Esophagus squamous epithelium (tissue), 5 donors: ENCODE measurements around the gene CRYBG2. TPM values are rescaled to one million over a fixed set of nuclear protein-coding genes. Genes with fewer than 3 reads are reported as not detected.

Source experiments
- DNase-seq: peaks from one replicate; lab custom pipeline; 2025; lab: John Stamatoyannopoulos, UW
- H3K27ac ChIP-seq, 4 donors: fragments of 200-600 bp; sonication (generic); one replicate each; pipeline ENCODE4 v1.5.1; 2016 to 2019; ENCODE audit warnings: mild to moderate bottlenecking in 1 of 4
- H3K27me3 ChIP-seq, 4 donors: fragments of 200-600 bp; sonication (generic); 1 replicate in 3 of 4; 2 replicates in 1 of 4; pipeline versions ENCODE4 v1.5.1 to v1.6.0; 2017 to 2021; ENCODE audit warnings: antibody characterized with exemption in 1 of 4
- H3K36me3 ChIP-seq, 3 donors: fragments of 200-600 bp; sonication (generic); one replicate each; pipeline ENCODE4 v1.5.1; 2016 to 2019
- H3K4me1 ChIP-seq, 3 donors: fragments of 200-600 bp; sonication (generic); one replicate each; pipeline ENCODE4 v1.5.1; 2017 to 2019
- H3K4me3 ChIP-seq, 4 donors: fragments of 200-600 bp; sonication (generic); 1 replicate in 3 of 4; 2 replicates in 1 of 4; pipeline ENCODE4 v1.5.1; 2016 to 2019; ENCODE audit warnings: mild to moderate bottlenecking in 2 of 4, moderate library complexity in 1 of 4
- H3K9me3 ChIP-seq, 3 donors: fragments of 200-600 bp; sonication (generic); one replicate each; pipeline ENCODE4 v1.5.1; 2016 to 2019
- CTCF ChIP-seq, 6 experiments: fragments of 450-650 bp in 4 of 6; fragments of 200-600 bp in 2 of 6; sonication (generic) in 2 of 6; IDR thresholded peaks; one replicate each; pipeline ENCODE4 v1.5.1; 2016 to 2019; ENCODE audit warnings: antibody characterized with exemption in 6 of 6, mild to moderate bottlenecking in 4 of 6, moderate library complexity in 4 of 6
- POLR2A ChIP-seq, 4 donors: fragments of 450-650 bp; IDR thresholded peaks; one replicate each; pipeline ENCODE4 v1.6.1; 2017; ENCODE audit warnings: antibody characterized with exemption in 4 of 4, mild to moderate bottlenecking in 4 of 4, moderate library complexity in 3 of 4
- WGBS, 2 donors: methylation state at CpG; one replicate each; pipeline ENCODE4 v1.1.5; 2018; 5-methylcytosine and 5-hydroxymethylcytosine counted together
- intact Hi-C: fragments of 100-400 bp; cut with DNase I; formaldehyde crosslinking; loops from one replicate; pipeline ENCODE4 v1.15.0; 2022
- total RNA-seq, 4 donors: library from RNA; depleted of rRNA; stranded (reverse); fragments of >200 nt; gene quantifications; one replicate each; pipeline ENCODE4 v1.1.0, GENCODE V29; 2016
- donor health status: DM: yes; HTN: yes; CAD: no.

Gene CRYBG2
- total RNA-seq, 4 donors from 2014 or later, result 35.8 to 305 (median 122) TPM

GRCh38 chr1:26277261-26277661 is 76.7 kb downstream of the CRYBG2 start:
- intact Hi-C loops, result no loop called here
- Histone ChIP-seq H3K27ac (peak overlapping the region; percentile 99 to 100 (median 99)), H3K4me1 (peaks cover 55 to 77% (median 63%) of the 10 kb centered on the region in 3 donors), H3K4me3 (no peak overlapping the region), H3K36me3 (peaks cover 0 to 25% (median 0%) of the 10 kb centered on the region in 3 donors), H3K27me3 (no peaks in the 10 kb centered on the region), H3K9me3 (no peaks in the 10 kb centered on the region)
- TF ChIP-seq CTCF (IDR thresholded peaks at IDR 0.05) (no peak), POLR2A (IDR thresholded peaks at IDR 0.05) (no peak)
- 42 to 60% methylated on average over 1 to 3 of the region's 3 CpGs for WGBS, 2 donors
- DNase-seq, result no peak

GRCh38 chr1:26276432-26276838 is 77.5 kb downstream of the CRYBG2 start:
- no peak for DNase-seq
- WGBS, 2 donors, result 0% methylated on average over 2 of the region's 2 CpGs; no CpG with 5 or more reads in 1 of the 2 donors
- TF ChIP-seq POLR2A (IDR thresholded peaks at IDR 0.05), result peak in 1 of 4 donors; percentile 26
- TF ChIP-seq CTCF (IDR thresholded peaks at IDR 0.05), result no peak
- Histone ChIP-seq H3K27me3 (no peaks in the 10 kb centered on the region), H3K4me3 (no peak overlapping the region), H3K27ac (peak overlapping the region; percentile 99 to 100 (median 99)), H3K4me1 (peaks cover 55 to 68% (median 56%) of the 10 kb centered on the region in 3 donors), H3K9me3 (no peaks in the 10 kb centered on the region), H3K36me3 (peaks cover 0 to 25% (median 0%) of the 10 kb centered on the region in 3 donors)
- intact Hi-C loops, result no loop called here

GRCh38 chr1:26275580-26276431 is 78.1 kb downstream of the CRYBG2 start:
- H3K9me3 ChIP-seq, result no peaks in the 10 kb centered on the region
- 0 to 17% methylated on average over 2 to 3 of the region's 3 CpGs for WGBS, 2 donors
- H3K36me3 ChIP-seq, result peaks cover 0 to 25% (median 3%) of the 10 kb centered on the region in 3 donors
- peak; percentile 76 to 95 (median 88) for TF ChIP-seq CTCF (IDR thresholded peaks at IDR 0.05)
- TF ChIP-seq POLR2A (IDR thresholded peaks at IDR 0.05), result no peak
- H3K27ac ChIP-seq, result peak overlapping the region; percentile 99 to 100 (median 99)
- no peak for DNase-seq
- intact Hi-C loops, result no loop called here
- no peak overlapping the region for H3K4me3 ChIP-seq
- H3K27me3 ChIP-seq, result no peaks in the 10 kb centered on the region
- H3K4me1 ChIP-seq, result peaks cover 49 to 62% (median 50%) of the 10 kb centered on the region in 3 donors

GRCh38 chr1:26274801-26275425 is 79.0 kb downstream of the CRYBG2 start:
- H3K27ac ChIP-seq, result peak overlapping the region; percentile 99 to 100 (median 99)
- H3K4me3 ChIP-seq, result no peak overlapping the region
- TF ChIP-seq POLR2A (IDR thresholded peaks at IDR 0.05) (no peak), CTCF (IDR thresholded peaks at IDR 0.05) (no peak)
- peaks cover 0 to 32% (median 7%) of the 10 kb centered on the region in 3 donors for H3K36me3 ChIP-seq
- H3K4me1 ChIP-seq, result peaks cover 44 to 56% (median 47%) of the 10 kb centered on the region in 3 donors
- DNase-seq, result no peak
- 34 to 54% methylated on average over 9 to 11 of the region's 11 CpGs for WGBS, 2 donors
- H3K27me3 ChIP-seq, result no peaks in the 10 kb centered on the region
- H3K9me3 ChIP-seq, result no peaks in the 10 kb centered on the region
- intact Hi-C loops, result no loop called here

Other genes starting within 250 kb of the CRYBG2 start
- 10 to 100 TPM in 2 of 4 donors, 1 to 10 TPM in 2; 5.6 to 14.0 (median 8.3) TPM for gene PDIK1L, start 242.3 kb downstream of the CRYBG2 start, total RNA-seq
- 1 to 10 TPM in 2 of 4 donors, under 1 TPM in 2; 0.23 to 5.1 (median 2.0) TPM for gene FAM110D, start 195.1 kb downstream of the CRYBG2 start, total RNA-seq
- not detected for gene C1orf232, start 185.2 kb downstream of the CRYBG2 start, total RNA-seq
- gene ZNF593, start 184.2 kb downstream of the CRYBG2 start, total RNA-seq, result 10 to 100 TPM; 19.2 to 45.6 (median 24.7) TPM
- not detected for gene ZNF593OS, start 182.3 kb downstream of the CRYBG2 start, total RNA-seq
- gene CNKSR1, start 176.6 kb downstream of the CRYBG2 start, total RNA-seq, result 10 to 100 TPM; 17.8 to 43.3 (median 25.9) TPM
- gene CATSPER4, start 163.5 kb downstream of the CRYBG2 start, total RNA-seq, result not detected
- 10 to 100 TPM in 3 of 4 donors, 1 to 10 TPM in 1; 7.5 to 14.7 (median 12.5) TPM for gene CEP85, start 119.9 kb downstream of the CRYBG2 start, total RNA-seq
- gene SH3BGRL3, start 74.0 kb downstream of the CRYBG2 start, total RNA-seq, result 100 to 1,000 TPM in 2 of 4 donors, 10 to 100 TPM in 2; 76.9 to 163 (median 106) TPM
- gene UBXN11, start 47.5 kb downstream of the CRYBG2 start, total RNA-seq, result 1 to 10 TPM; 3.2 to 9.2 (median 3.7) TPM
- gene CD52, start 36.2 kb downstream of the CRYBG2 start, total RNA-seq, result 10 to 100 TPM in 2 of 4 donors, 1 to 10 TPM in 2; 1.9 to 22.1 (median 9.4) TPM
- gene ZNF683, start 18.6 kb upstream of the CRYBG2 start, total RNA-seq, result under 1 TPM in 2 of 4 donors, not detected in 2; 0.26 to 0.95 TPM
- gene LIN28A, start 56.7 kb upstream of the CRYBG2 start, total RNA-seq, result not detected
- 10 to 100 TPM; 30.3 to 49.7 (median 37.9) TPM for gene DHDDS, start 78.2 kb upstream of the CRYBG2 start, total RNA-seq
- 100 to 1,000 TPM; 105 to 312 (median 243) TPM for gene HMGN2, start 118.3 kb upstream of the CRYBG2 start, total RNA-seq
- 10 to 100 TPM; 24.0 to 49.7 (median 37.7) TPM for gene RPS6KA1, start 175.6 kb upstream of the CRYBG2 start, total RNA-seq